GM20000 (cell line): ENCODE data around the gene MINDY4.

ENCODE experiments used
- DNase-seq: peaks from one replicate; pipeline ENCODE4 v3.0.0; 2012; ENCODE audit warnings: low spot score
- TF ChIP-seq, protein P1 (sequence below): IDR thresholded peaks from 2 replicates; pipeline ENCODE4 v1.5.1; 2012; ENCODE audit warnings: mild to moderate bottlenecking, control low read depth; ENCODE audit errors: extremely low read depth, missing control alignments

Gene MINDY4

GRCh38 chr7:30815388-30815854 is 44.2 kb downstream of the MINDY4 start:
- TF ChIP-seq, protein P1, sequence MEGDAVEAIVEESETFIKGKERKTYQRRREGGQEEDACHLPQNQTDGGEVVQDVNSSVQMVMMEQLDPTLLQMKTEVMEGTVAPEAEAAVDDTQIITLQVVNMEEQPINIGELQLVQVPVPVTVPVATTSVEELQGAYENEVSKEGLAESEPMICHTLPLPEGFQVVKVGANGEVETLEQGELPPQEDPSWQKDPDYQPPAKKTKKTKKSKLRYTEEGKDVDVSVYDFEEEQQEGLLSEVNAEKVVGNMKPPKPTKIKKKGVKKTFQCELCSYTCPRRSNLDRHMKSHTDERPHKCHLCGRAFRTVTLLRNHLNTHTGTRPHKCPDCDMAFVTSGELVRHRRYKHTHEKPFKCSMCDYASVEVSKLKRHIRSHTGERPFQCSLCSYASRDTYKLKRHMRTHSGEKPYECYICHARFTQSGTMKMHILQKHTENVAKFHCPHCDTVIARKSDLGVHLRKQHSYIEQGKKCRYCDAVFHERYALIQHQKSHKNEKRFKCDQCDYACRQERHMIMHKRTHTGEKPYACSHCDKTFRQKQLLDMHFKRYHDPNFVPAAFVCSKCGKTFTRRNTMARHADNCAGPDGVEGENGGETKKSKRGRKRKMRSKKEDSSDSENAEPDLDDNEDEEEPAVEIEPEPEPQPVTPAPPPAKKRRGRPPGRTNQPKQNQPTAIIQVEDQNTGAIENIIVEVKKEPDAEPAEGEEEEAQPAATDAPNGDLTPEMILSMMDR: no peak
- DNase-seq: no peak

GRCh38 chr7:30815951-30816644 is 44.9 kb downstream of the MINDY4 start:
- DNase-seq: no peak
- TF ChIP-seq, protein P1: no peak

DNA sequence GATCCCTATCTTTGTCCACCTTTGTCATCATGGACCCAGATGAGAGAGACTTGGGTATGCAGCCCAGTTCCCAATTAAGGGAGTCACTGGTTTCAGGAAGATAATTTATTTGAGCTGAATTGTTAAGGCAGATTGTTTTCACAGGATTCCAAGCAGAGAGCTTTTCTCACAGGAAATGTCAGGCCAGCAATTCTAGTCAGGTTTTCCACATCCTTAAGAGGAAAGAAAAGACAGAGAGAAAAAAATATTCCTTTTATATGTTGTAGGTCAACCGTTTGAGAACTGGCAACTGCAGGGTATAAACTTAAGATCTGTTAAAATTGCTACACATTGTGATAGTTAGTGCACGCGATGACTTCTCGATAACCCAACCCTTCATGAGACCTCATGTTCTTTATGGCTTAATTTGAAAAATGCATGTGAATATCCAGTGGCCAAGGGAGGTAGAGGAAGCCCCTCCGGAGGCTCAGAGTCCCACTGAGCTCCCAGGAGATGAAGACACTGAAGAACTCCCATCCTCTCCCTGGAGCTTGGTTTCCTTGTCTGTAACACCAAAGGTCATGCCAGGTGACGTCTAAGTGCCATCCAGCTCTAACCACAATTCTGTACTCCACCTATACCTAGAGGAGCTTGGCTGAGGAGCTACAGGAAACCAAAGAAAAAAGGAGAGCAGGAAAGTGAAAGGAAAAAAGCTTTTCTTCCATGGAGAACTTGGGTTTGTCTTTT is 45.6 kb downstream of the MINDY4 start:
- no peak for DNase-seq
- TF ChIP-seq, protein P1: no peak

GRCh38 chr7:30817371-30817767 is 46.2 kb downstream of the MINDY4 start:
- no peak for DNase-seq
- TF ChIP-seq, protein P1: no peak

- TF ChIP-seq, protein P1: no peak
Measured at GRCh38 chr7:30824821-30825720, 53.9 kb downstream of the MINDY4 start.

DNA sequence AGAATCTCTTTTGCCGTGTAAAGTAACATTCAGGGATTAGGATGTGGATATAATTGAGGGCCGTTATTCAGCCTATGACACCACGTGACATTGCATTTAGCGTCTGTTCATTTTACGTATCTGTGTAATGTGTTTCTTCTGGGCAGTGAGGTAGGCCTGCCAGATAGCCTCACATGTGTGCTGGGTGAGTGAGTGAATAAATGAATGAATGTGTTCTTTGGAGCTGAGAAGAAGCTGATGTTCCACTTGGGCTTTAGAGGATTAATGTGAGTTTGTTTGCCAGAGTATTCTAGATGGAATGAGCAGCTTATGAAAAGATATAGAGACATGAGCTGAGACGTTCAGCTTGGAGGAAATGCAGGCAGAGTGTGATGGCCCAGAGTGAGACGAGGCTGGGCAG is 55.0 kb downstream of the MINDY4 start:
- no peak for DNase-seq
- TF ChIP-seq, protein P1: no peak

More at GRCh38 chr7:30824821-30825720, 53.9 kb downstream of the MINDY4 start:
- DNase-seq: no peak
